H1 (cell line): Measurements from ENCODE around the gene PPARA. TPM values are rescaled to one million over a fixed set of nuclear protein-coding genes. Genes with fewer than 3 reads are reported as not detected.

Source experiments
- E2F6 ChIP-seq: IDR thresholded peaks from 2 replicates; pipeline ENCODE4 v1.6.1; 2012; ENCODE audit warnings: inconsistent platforms
- polyA plus RNA-seq, 7 experiments: library from polyadenylated mRNA; depleted of rRNA in 3 of 7; stranded (reverse) in 5 of 7; unstranded in 2 of 7; fragments of >200 nt in 5 of 7; fragments of 200-250 nt in 2 of 7; gene quantifications; 1 replicate in 5 of 7; 2 replicates in 1 of 7; 4 replicates in 1 of 7; pipeline versions ENCODE4 v1.2.1 to v1.2.3, GENCODE V29; 2011 to 2013; ENCODE audit warnings: missing spikeins in 2 of 7, mixed read lengths in 2 of 7
- total RNA-seq: library from RNA; stranded (reverse); fragmentation: NEBNext Ultra II Directional; extraction: Animal tissue kit (Norgen Biotek cat#: 25700); gene quantifications from 2 replicates; pipeline ENCODE4 v1.2.1, GENCODE V29; 2021

PPARA gene
- total and polyA plus RNA-seq, 2 of the 8 experiments (the other 6 are each of a cell fraction or from before 2014, with no cell fraction given): 3.1 to 8.2 TPM

GRCh38 chr22:46148336-46148735 is 2.0 kb upstream of the PPARA start (continued):
- no peak for TF ChIP-seq E2F6
- TF ChIP-seq, all 59 proteins: peak for 0
